Measurements from ENCODE around the gene KLHL30.

- TF ChIP-seq, protein P1, sequence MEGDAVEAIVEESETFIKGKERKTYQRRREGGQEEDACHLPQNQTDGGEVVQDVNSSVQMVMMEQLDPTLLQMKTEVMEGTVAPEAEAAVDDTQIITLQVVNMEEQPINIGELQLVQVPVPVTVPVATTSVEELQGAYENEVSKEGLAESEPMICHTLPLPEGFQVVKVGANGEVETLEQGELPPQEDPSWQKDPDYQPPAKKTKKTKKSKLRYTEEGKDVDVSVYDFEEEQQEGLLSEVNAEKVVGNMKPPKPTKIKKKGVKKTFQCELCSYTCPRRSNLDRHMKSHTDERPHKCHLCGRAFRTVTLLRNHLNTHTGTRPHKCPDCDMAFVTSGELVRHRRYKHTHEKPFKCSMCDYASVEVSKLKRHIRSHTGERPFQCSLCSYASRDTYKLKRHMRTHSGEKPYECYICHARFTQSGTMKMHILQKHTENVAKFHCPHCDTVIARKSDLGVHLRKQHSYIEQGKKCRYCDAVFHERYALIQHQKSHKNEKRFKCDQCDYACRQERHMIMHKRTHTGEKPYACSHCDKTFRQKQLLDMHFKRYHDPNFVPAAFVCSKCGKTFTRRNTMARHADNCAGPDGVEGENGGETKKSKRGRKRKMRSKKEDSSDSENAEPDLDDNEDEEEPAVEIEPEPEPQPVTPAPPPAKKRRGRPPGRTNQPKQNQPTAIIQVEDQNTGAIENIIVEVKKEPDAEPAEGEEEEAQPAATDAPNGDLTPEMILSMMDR (IDR thresholded peaks at IDR 0.05) = no peak
- TF ChIP-seq POLR2A (IDR thresholded peaks at IDR 0.05) = no peak
Observed at GRCh38 chr2:238161291-238162051, 23.0 kb downstream of the KLHL30 start.
